GM21786 (cell line): ENCODE results near the gene BAD.

Source experiments
- ATAC-seq: cut with Tn5 transposase; IDR thresholded peaks from one replicate; pipeline ENCODE4 v1.9.1; 2021; ENCODE audit not compliant: unreplicated experiment

Gene BAD

DNA sequence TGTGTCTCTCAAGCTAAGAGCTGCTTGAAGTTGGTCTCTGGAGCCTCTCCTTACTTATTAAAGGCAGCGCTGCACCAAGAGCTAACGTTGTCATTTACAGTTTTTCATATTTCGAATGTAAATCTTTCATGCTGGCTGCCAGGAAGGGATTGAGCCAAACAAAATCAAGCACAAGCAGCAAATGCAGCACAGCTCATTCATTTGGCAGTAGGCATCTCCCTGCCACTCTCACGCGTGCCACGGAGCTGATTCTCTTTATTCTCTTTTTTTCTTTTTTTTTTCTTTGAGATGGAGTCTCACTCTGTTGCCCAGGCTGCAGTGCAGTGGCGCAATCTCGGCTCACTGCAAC is 51.5 kb downstream of the BAD start:
- ATAC-seq, result no peak

DNA sequence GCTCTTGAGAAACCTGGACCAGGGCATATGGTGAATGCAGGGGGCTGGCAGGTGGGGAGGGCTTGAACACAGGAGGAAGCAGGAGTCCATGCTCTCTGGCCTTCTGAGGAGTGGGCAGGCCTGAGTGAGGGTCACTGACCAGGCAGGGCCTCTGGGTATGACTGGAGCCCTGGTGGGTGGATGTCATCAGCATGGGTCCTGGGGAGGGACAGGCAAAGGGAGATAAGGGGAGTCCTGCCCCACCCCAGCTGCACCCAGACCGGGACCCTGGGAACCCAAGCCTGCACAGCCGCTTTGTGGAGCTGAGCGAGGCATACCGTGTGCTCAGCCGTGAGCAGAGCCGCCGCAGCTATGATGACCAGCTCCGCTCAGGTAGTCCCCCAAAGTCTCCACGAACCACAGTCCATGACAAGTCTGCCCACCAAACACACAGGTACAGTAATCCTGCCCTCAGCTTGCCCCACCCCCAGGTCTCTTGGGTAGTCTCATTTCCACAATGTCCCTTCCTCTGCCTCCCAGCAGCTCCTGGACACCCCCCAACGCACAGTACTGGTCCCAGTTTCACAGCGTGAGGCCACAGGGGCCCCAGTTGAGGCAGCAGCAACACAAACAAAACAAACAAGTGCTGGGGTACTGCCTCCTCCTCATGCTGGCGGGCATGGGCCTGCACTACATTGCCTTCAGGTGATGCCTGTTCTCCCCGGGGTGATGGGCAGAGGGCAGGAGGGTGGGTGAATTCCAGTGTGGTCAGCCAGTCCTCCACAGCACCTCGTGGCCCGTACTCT is 52.1 kb downstream of the BAD start:
- ATAC-seq, result no peak

DNA sequence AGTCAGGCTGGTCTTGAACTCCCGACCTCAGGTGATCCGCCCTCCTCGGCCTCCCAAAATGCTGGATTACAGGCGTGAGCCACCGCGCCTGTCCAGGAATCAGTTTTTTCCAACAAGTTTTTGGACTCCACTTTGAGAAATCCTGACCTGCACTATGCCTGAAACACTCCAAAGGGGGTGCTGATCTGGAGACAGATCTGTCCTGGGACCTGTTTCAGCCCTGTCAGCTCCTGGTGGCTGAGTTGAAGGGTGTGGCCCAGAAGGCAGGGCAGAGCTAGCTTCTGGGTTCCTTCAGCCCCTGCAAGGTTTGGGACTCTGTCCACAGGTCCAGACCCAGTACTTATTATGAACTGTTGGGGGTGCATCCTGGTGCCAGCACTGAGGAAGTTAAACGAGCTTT is 52.9 kb downstream of the BAD start:
- no peak for ATAC-seq

DNA sequence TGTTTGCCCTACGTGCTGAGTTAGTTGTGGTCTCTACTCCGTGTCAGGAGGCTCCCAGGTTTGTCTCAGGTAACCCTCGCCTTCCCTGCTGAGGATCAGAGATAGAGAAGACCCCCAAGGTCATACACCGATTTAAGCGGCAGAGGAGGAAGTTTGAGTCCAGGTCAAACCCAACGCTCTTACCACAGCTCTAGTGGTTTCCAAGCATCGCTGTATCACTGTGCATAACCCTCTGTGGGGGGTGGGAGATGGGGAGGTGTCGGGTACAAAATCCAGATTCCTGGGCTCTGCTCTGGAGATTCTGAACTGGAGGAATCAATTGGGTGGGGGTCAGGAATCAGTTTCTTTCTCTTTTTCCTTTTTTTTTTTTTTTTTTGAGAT is 53.5 kb downstream of the BAD start:
- ATAC-seq, result no peak

DNA sequence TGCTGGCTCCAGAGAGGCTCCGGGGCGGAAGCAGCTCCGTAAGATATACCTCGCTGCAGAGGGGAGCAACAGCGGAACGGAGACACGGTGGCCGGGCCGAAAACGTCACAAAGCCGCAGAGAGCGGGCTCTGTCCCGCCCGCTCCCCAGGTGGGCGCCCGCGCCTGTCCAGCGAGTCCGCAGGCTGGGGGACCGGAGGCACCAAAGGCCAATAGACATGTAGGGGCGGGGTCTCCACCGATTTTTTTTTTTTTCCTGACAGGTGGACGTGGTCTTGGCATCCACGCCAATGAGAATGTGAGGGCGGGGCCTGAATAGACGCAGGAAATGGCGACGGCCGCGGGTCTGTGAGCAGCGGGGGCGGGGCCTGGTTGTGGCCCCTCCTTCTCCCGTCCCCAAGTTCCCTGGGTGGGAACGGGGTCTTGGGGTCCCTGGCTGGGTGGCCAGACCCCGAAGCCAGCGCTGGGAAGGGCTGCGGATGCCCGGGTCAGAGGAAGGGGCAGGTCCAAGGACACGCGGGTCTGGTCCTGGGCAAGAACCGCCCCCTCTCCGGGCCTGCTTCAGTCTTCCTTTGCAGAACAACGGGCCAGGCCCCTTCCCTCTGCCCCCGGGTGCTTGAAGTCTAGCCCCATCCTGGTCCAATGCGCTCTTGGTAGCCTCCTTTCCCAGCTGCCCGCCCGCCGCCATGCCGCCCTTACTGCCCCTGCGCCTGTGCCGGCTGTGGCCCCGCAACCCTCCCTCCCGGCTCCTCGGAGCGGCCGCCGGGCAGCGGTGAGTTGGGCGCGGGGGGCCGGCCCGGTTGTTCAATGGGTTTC is 54.1 kb downstream of the BAD start, which contains the start of gene DNAJC4:
Gene DNAJC4 (plus strand): TSS at position 378 of the 814 bp plus-strand sequence. CDS start 307 bp downstream, at position 685.
- ATAC-seq, result peak; percentile 49

DNA sequence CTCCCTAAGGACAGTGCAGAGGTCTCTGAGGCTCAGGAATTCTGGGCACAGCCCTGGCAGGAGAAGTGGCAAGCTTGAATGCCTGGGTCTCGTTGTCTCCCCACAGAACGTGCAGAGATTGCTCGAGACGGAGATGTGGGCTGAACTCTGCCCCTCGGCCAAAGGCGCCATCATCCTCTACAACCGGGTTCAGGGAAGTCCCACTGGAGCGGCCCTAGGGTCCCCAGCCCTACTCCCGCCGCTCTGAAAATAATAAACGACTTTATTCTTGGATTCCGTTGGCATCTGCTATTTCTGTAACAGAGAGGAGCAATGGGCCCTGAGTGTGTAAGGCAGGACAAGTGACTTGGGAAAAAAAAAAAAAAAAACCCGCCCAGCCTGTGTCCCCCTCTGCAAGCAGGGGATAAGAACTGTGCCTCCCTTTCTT is 54.7 kb downstream of the BAD start:
- no peak for ATAC-seq

DNA sequence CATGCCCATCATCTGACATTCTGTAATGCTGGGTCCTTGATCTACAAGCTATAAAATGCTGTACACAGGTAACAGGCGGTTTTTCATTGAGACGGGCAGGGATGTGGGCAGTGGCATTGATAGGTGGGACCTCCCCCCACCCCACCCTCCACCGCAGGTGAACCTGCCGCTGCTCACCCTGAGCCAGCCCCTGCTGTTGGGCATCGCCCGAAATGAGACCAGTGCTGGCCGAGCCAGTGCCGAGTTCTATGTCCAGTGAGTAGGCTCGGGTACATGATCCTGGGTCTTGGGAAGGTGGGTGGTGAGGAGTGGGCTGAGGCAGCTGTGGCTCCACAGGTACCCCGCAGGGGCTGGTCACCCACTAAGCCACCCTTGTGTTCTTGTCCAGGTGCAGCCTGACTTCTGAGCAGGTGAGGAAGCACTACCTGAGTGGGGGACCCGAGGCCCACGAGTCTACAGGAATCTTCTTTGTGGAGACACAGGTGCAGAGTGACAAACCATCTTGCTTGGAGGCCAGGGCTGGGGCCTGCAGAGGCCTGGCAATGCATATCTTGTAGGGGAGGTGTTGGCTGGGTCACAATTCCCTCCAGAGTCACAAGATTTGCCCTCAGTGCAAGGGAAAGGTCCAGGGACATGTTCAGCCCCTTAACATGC is 55.2 kb downstream of the BAD start:
- ATAC-seq, result no peak

DNA sequence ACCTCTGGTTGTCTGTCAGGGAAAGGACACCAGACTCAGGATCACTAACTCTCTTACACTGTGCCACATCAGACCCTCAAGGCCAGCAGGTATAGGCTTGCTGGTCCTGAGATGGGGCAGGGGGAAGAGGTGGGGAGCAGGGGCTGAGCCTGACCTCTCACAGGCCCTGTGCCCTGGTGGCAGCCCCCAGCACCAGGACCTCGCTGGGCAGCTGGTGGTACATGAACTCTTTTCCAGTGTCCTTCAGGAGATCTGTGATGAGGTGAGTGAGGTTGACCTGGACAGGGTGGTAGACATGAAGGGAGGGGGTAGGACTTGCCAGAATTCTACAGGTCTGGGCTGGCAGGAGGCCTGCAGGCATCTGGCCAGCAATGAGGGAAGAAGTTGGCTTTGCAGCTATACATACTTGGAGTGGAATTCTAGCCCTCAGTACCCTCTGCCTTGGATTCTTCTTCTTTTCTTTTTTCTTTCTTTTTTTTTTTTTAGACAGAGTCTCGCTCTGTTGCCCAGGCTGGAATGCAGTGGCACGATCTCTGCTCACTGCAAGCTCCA is 57.0 kb downstream of the BAD start:
- ATAC-seq, result no peak

DNA sequence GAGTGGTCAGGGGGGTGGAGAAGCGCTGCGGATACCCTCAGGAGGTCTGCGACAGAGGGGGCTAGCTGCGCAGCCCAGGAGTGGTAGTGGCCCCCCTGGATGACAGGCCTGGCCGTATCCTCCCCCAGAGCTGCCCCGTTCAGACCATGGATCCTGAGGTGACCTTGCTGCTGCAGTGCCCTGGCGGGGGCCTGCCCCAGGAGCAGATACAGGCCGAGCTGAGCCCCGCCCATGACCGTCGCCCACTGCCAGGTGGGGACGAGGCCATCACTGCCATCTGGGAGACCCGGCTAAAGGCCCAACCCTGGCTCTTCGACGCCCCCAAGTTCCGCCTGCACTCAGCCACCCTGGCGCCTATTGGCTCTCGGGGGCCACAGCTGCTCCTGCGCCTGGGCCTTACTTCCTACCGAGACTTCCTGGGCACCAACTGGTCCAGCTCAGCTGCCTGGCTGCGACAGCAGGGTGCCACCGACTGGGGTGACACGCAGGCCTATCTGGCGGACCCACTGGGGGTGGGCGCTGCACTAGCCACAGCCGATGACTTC is 57.9 kb downstream of the BAD start:
- peak; percentile 33 for ATAC-seq

DNA sequence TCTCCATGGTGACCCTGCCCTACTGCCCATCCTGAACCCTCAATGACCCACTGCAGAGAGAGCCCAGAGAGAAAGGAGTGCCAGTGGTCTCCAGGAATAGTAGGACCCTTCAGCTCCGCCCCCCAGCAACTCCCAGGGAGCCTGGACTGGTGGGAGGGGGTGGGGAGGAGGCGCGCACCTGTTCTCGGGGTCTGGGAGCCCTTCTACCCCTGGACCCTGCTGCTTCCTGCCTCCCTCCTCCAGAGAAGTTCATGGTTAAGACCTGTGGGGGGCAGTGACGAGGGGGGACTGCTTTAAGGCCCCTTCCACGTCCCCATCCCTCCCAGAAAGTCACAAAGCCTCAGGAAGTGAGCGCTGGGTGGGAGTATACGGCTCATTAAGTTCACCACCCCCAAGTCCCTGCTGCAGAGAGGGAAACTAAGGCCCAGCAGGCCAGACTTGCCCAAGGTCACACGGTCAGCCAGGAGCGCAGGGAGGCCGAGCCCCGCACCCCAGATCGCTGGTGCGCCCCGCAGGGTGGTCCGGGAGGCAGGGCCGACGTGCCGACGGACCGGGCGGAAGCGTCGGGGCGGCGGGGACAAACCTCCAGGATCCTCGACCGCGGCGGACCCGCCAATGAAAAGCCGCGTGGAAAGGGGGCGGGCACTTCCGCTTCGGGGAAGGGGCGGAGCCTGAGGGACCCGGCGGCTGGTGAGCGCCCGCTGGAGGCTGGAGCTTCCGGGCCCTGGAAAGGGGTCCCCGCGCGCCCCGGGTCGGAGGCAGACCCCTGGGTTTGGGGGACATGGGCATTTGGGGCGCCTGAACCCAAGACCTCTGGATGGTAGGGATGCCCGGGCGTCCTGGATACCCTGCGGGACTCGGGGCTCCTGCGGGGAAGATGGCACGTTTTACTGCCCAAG is 58.6 kb downstream of the BAD start, which contains the start of the genes NUDT22 and TRPT1:
Gene NUDT22 (plus strand): TSS at position 667 of the 899 bp plus-strand sequence. CDS start 379 bp downstream, outside the sequence.
Gene TRPT1 (minus strand): TSS at position 579 of the 899 bp plus-strand sequence. CDS start 326 bp downstream, at position 253.
- peak; percentile 41 for ATAC-seq

DNA sequence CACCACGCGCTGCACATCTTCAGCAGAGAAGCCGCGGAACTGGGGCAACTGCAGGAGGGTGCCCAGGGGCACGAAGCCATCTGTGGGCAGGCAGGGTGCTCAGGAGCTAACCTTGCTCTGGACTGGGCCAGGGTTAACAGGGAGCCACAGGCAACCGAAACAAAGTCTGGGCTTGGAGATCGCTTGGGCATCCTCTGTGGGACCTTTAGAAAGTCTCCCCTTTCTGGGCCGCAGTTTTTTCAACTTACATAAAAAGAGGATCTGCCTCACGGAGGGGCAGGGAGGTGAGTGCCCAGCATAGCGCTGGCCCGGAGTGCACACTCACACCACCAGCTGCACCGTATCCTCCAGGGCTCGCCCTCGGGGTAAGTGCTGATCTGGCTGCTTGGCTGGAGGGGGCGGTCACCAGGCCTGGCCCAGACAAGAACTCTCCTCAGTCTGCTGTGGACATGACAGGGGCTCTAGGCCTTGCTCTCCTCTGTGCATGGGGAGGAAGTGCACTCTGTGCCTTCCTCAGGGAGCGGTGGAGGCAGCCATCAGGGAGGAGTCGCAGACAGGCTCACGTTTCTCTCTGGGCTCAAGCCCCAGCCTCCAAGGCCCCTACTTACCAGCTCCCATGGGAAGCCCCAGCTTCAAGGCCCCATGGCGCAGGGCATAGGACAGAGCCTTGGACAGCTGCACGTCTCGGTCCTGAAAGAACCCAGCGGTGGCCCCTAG is 59.4 kb downstream of the BAD start:
- no peak for ATAC-seq

DNA sequence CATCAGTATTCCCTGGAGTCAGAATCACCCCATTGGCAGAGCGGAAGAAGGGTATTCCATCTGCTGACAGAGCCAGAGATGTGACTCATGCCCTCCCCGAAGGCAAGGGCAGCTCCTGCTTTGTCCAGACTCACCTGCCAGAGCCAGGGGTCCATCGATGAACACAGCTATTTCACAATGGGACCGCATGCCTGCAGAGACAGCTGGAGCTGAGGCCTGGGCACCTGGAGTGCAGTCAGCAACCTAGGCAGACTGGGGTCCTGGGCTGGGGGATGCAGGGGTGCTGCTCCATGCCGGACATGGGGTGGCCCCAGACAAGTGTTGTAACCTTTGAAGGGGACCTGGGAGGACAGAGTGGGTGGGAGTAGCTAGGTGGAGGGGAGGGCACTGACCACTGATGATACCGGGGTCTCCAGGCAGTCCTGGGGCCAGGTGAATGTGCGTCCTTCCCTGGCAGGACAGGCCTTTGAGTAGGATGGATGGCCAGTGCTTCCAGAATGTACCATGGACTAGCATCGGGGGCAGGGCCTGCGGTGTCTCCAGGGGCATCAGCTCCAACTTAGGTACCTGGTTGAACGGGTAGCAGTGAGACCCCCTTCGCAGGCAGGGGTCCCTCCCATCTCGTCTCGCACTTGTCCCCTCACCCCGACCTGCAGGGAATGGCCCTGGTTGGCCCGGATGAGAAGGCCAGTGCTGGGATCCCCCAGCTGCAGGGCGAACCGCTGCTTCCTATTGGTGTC is 60.1 kb downstream of the BAD start:
- no peak for ATAC-seq

DNA sequence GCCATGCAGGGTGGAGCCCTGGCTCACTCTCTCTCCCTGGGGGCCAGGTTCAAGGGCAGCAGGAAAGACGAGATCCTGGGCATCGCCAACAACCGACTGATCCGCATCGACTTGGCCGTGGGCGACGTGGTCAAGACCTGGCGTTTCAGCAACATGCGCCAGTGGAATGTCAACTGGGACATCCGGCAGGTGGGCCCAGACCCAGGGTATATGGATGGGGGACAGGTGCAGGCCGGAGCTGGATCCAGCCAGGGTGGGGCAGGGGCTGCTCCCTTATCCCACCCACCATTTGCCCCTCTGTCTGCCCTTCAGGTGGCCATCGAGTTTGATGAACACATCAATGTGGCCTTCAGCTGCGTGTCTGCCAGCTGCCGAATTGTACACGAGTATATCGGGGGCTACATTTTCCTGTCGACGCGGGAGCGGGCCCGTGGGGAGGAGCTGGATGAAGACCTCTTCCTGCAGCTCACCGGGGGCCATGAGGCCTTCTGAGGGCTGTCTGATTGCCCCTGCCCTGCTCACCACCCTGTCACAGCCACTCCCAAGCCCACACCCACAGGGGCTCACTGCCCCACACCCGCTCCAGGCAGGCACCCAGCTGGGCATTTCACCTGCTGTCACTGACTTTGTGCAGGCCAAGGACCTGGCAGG is 61.3 kb downstream of the BAD start:
- ATAC-seq, result no peak

DNA sequence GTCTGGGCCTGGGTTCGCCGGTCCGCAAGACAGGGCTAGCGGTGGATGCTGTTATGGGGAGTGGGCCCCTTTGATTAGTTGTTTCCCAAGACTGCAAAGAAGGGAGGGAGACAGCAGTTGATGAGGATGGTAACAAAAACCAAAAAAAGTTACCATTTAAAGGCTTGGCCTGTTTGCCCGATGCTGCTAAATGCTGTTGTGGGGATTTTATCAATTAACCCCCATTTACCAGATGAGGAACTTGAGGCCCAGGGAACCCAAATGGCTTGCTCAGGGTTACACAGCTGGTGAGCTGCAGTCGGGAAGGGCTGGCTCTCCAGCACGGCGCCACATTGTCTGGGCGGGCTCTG is 61.8 kb downstream of the BAD start:
- no peak for ATAC-seq

DNA sequence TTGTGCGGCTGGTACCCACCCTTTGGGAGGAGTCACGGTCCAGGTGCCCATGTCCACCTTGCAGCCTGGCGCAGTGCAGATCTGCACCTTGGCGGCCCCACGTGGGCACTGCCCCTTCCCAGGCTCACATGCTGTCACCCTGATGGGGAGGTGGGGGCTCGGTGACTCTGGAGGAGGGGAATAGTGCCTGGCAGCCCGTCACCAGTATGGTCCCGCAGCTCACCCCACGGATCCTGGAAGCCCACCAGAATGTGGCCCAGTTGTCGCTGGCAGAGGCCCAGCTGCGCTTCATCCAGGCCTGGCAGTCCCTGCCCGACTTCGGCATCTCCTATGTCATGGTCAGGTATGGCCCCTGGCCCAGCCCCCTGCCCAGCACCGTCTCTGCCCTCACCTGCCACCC is 63.7 kb downstream of the BAD start:
- no peak for ATAC-seq

DNA sequence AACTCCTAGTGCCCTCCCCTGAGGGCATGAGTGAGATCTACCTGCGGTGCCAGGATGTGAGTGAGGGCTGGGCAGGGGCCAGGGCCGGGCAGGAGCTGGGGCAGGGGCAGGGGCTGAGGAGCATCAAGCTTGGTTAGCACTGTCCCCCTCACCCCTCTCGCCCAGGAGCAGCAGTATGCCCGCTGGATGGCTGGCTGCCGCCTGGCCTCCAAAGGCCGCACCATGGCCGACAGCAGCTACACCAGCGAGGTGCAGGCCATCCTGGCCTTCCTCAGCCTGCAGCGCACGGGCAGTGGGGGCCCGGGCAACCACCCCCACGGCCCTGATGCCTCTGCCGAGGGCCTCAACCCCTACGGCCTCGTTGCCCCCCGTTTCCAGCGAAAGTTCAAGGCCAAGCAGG is 64.2 kb downstream of the BAD start:
- no peak for ATAC-seq
